Parathyroid adenoma (tissue), 2 donors: ENCODE results near the gene PINLYP.

Experiments
- H2AFZ ChIP-seq: fragments of 300-600 bp; sonication (generic); one replicate; pipeline ENCODE4 v1.7.0; 2017; ENCODE audit warnings: antibody characterized with exemption, mild to moderate bottlenecking
- H3K27ac ChIP-seq: fragments of 300-600 bp; sonication (generic); one replicate; pipeline ENCODE4 v1.7.0; 2017
- H3K27me3 ChIP-seq: fragments of 300-600 bp; sonication (generic); one replicate; pipeline ENCODE4 v1.7.0; 2017; ENCODE audit warnings: low read length; ENCODE audit not compliant: control insufficient read depth, insufficient read depth
- H3K36me3 ChIP-seq: fragments of 300-600 bp; sonication (generic); one replicate; pipeline ENCODE4 v1.7.0; 2017; ENCODE audit warnings: low read length; ENCODE audit not compliant: control insufficient read depth, insufficient read depth
- H3K4me1 ChIP-seq: fragments of 300-600 bp; sonication (generic); one replicate; pipeline ENCODE4 v1.7.0; 2017; ENCODE audit warnings: control low read depth
- H3K4me2 ChIP-seq: fragments of 300-600 bp; sonication (generic); one replicate; pipeline ENCODE4 v1.7.0; 2017; ENCODE audit warnings: low read length
- H3K4me3 ChIP-seq: fragments of 300-600 bp; sonication (generic); one replicate; pipeline ENCODE4 v1.7.0; 2017; ENCODE audit warnings: low read depth, low read length
- H3K79me2 ChIP-seq: fragments of 300-600 bp; sonication (generic); one replicate; pipeline ENCODE4 v1.7.0; 2017; ENCODE audit warnings: control low read depth
- H3K9ac ChIP-seq: fragments of 300-600 bp; sonication (generic); one replicate; pipeline ENCODE4 v1.7.0; 2017; ENCODE audit warnings: mild to moderate bottlenecking
- H3K9me3 ChIP-seq: fragments of 300-600 bp; sonication (generic); one replicate; pipeline ENCODE4 v1.7.0; 2017; ENCODE audit warnings: low read length; ENCODE audit not compliant: control insufficient read depth
- CTCF ChIP-seq: fragments of 300-600 bp; sonication (generic); IDR thresholded peaks from one replicate; pipeline ENCODE4 v1.7.0; 2017; ENCODE audit warnings: antibody characterized with exemption, mild to moderate bottlenecking
- donor health status: primary hyperparathyroidism.

The PINLYP gene

GRCh38 chr19:43534816-43535761 lies 40.5 kb upstream of the PINLYP start:
- Histone ChIP-seq H3K9ac (no peak overlapping the region), H3K79me2 (no peaks in the 10 kb centered on the region), H3K4me3 (no peak overlapping the region), H3K4me2 (peak overlapping the region; percentile 91), H3K27me3 (no peaks in the 10 kb centered on the region), H3K27ac (peak overlapping the region; percentile 92), H3K36me3 (no peaks in the 10 kb centered on the region), H3K4me1 (peaks cover 16% of the 10 kb centered on the region), H2AFZ (peak overlapping the region; percentile 90), H3K9me3 (no peaks in the 10 kb centered on the region)
- TF ChIP-seq CTCF, result peak; percentile 70

- H3K36me3 ChIP-seq, result no peaks in the 10 kb centered on the region
- no peak for TF ChIP-seq CTCF
- H3K4me3 ChIP-seq, result no peak overlapping the region
- H2AFZ ChIP-seq, result no peak overlapping the region
- no peaks in the 10 kb centered on the region for H3K9me3 ChIP-seq
- H3K27ac ChIP-seq, result no peak overlapping the region
- H3K79me2 ChIP-seq, result no peaks in the 10 kb centered on the region
- no peaks in the 10 kb centered on the region for H3K27me3 ChIP-seq
- H3K4me1 ChIP-seq, result peaks cover 8% of the 10 kb centered on the region
- H3K4me2 ChIP-seq, result no peak overlapping the region
- no peak overlapping the region for H3K9ac ChIP-seq
These were observed 36.7 kb upstream of the PINLYP start for GRCh38 chr19:43538922-43539321.

DNA sequence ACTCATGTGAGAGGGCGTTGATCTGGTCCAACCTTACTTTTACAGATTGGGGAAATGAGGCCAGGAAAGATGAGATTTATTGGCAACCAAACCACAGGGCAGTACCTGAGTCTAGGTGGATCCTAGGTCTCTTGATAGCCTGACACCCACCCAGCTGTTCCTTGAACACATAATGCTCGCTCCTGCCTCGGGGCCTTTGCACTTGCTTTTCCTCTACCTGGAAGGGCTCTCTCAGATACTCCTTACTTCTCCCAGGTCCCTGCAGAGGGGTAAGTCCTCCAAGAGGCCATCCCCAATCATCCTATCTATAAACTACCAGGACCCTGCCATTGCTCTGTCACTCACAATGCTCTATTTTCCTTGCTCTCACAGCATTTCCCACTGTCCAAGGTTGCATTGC lies 35.2 kb upstream of the PINLYP start:
- no peaks in the 10 kb centered on the region for H3K4me1 ChIP-seq
- H3K4me2 ChIP-seq, result no peak overlapping the region
- no peak overlapping the region for H3K27ac ChIP-seq
- no peaks in the 10 kb centered on the region for H3K9me3 ChIP-seq
- H3K27me3 ChIP-seq, result no peaks in the 10 kb centered on the region
- no peak for TF ChIP-seq CTCF
- no peaks in the 10 kb centered on the region for H3K79me2 ChIP-seq
- no peak overlapping the region for H3K9ac ChIP-seq
- no peak overlapping the region for H3K4me3 ChIP-seq
- H3K36me3 ChIP-seq, result no peaks in the 10 kb centered on the region
- H2AFZ ChIP-seq, result no peak overlapping the region

DNA sequence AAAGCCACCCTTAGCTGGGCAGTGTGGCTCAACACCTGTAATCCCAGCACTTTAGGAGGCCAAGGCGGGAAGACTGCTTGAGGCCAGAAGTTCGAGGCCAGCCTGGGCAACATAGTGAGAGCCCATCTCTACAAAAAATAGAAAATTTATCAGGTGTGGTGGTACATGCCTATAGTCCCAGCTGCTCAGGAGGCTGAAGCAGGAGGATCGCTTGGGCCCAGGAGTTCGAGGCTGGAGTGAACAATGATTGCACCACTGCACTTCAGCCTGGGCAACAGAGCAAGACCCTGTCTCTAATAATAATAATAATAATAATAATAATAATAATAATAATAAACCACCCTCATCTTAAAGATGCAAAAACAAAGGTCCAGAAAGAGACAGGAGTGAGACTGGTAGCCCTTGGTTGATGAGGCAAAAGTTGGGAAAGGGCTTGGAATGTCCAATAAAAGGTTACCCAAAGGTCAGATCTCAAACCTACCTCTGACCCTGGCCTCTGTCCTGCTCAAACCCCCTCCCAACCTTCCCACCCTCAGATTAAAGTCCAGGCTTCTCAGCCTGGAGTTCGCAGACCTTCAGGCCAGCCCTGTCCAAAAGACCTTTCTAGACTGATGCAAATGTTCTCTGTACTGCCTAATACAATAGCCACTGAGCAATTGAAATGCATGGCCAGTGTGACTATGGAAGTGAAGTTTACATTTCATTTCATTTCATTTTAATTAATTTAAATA lies 33.5 kb upstream of the PINLYP start:
- no peaks in the 10 kb centered on the region for H3K36me3 ChIP-seq

More for the DNA sequence above, 33.5 kb upstream of the PINLYP start:
- no peak for TF ChIP-seq CTCF
- Histone ChIP-seq H3K9ac (no peak overlapping the region), H3K4me3 (no peak overlapping the region), H3K79me2 (no peaks in the 10 kb centered on the region), H3K4me2 (no peak overlapping the region), H3K9me3 (no peaks in the 10 kb centered on the region), H3K4me1 (no peaks in the 10 kb centered on the region), H2AFZ (no peak overlapping the region), H3K27me3 (no peaks in the 10 kb centered on the region), H3K27ac (no peak overlapping the region)
